HG03342 (cell line): Measurements from ENCODE around the gene GPC4.
"Not testable (repeated sequence)": the region's sequence is repeated elsewhere in the genome, so short reads cannot be mapped to it uniquely, and the experiment has no call there.

Source experiments
- ATAC-seq: cut with Tn5 transposase; IDR thresholded peaks from one replicate; pipeline ENCODE4 v1.9.1; 2021; ENCODE audit warnings: mild to moderate bottlenecking, moderate library complexity; ENCODE audit not compliant: unreplicated experiment

The GPC4 gene

GRCh38 chrX:133369065-133369464, 46.2 kb downstream of the GPC4 start:
- ATAC-seq: no peak

GRCh38 chrX:133366735-133367134, 48.6 kb downstream of the GPC4 start:
- no peak for ATAC-seq

- ATAC-seq: no peak
Measured at GRCh38 chrX:133365871-133366611, 49.2 kb downstream of the GPC4 start.

- no peak for ATAC-seq
Measured at GRCh38 chrX:133364865-133365264, 50.4 kb downstream of the GPC4 start.

- no peak for ATAC-seq
Measured at GRCh38 chrX:133364196-133364595, 51.1 kb downstream of the GPC4 start.

- ATAC-seq: no peak
Measured at GRCh38 chrX:133362538-133362937, 52.8 kb downstream of the GPC4 start.

- ATAC-seq: no peak
Measured at GRCh38 chrX:133359466-133359865, 55.8 kb downstream of the GPC4 start.

GRCh38 chrX:133353233-133353632, 62.1 kb downstream of the GPC4 start:
- ATAC-seq: no peak

GRCh38 chrX:133350751-133351150, 64.5 kb downstream of the GPC4 start:
- ATAC-seq: no peak

GRCh38 chrX:133346026-133346425, 69.3 kb downstream of the GPC4 start:
- ATAC-seq: no peak

GRCh38 chrX:133339566-133339965, 75.7 kb downstream of the GPC4 start:
- ATAC-seq: no peak

GRCh38 chrX:133337250-133337649, 78.0 kb downstream of the GPC4 start:
- ATAC-seq: no peak

GRCh38 chrX:133335027-133335426, 80.3 kb downstream of the GPC4 start:
- ATAC-seq: no peak

GRCh38 chrX:133333154-133333750, 82.0 kb downstream of the GPC4 start:
- no peak for ATAC-seq

- no peak for ATAC-seq
Measured at GRCh38 chrX:133332737-133333136, 82.6 kb downstream of the GPC4 start.

- no peak for ATAC-seq
Measured at GRCh38 chrX:133330956-133331355, 84.3 kb downstream of the GPC4 start.

- ATAC-seq: no peak
Measured at GRCh38 chrX:133325422-133325821, 89.9 kb downstream of the GPC4 start.

- no peak for ATAC-seq
Measured at GRCh38 chrX:133323431-133323830, 91.9 kb downstream of the GPC4 start.

- not testable (repeated sequence) for ATAC-seq
Measured at GRCh38 chrX:133322269-133322668, 93.0 kb downstream of the GPC4 start.

GRCh38 chrX:133321451-133321850, 93.8 kb downstream of the GPC4 start:
- no peak for ATAC-seq

- no peak for ATAC-seq
Measured at GRCh38 chrX:133314281-133314680, 101.0 kb downstream of the GPC4 start.

GRCh38 chrX:133308499-133308897, 106.8 kb downstream of the GPC4 start:
- ATAC-seq: no peak
